Mononuclear cell (primary cell): ENCODE measurements around the gene FAM241A. TPM values are rescaled to one million over a fixed set of nuclear protein-coding genes. Genes with fewer than 3 reads are reported as not detected.

Experiments used
- H3K27me3 ChIP-seq: 2 replicates; pipeline ENCODE4 v1.6.0; 2011; ENCODE audit warnings: low read length, control low read depth; ENCODE audit not compliant: insufficient read depth
- H3K4me1 ChIP-seq: 2 replicates; pipeline ENCODE4 v1.5.1; 2011; ENCODE audit warnings: mild to moderate bottlenecking, low read length, control low read depth; ENCODE audit not compliant: insufficient read depth
- H3K4me3 ChIP-seq: 2 replicates; pipeline ENCODE4 v1.5.1; 2011; ENCODE audit warnings: mild to moderate bottlenecking, low read length, moderate library complexity
- H3K9me3 ChIP-seq: 2 replicates; pipeline ENCODE4 v1.5.1; 2011; ENCODE audit warnings: low read depth, mild to moderate bottlenecking, control low read depth, low read length
- total RNA-seq: library from RNA; depleted of rRNA; stranded (reverse); fragments of >200 nt; gene quantifications from one replicate; pipeline ENCODE4 v1.2.3, GENCODE V29; 2012

The FAM241A gene
- total RNA-seq, 1 donor: 3.4 TPM

GRCh38 chr4:112238833-112239232 lies 93.6 kb downstream of the FAM241A start:
- Histone ChIP-seq H3K27me3 (no peaks in the 10 kb centered on the region), H3K9me3 (no peaks in the 10 kb centered on the region), H3K4me1 (no peaks in the 10 kb centered on the region), H3K4me3 (no peak overlapping the region)

Other genes starting within 250 kb of the FAM241A start
- gene AP1AR, start 86.3 kb downstream of the FAM241A start, total RNA-seq: 4.5 TPM
- 20.7 TPM for gene TIFA, start 140.4 kb downstream of the FAM241A start, total RNA-seq
- 9.6 TPM for gene ALPK1, start 151.9 kb downstream of the FAM241A start, total RNA-seq